Fibroblast of skin of left quadriceps (primary cell): ENCODE data around the gene FOXL2NB.

Experiments used
- DNase-seq, 2 experiments: peaks; one replicate each; pipeline ENCODE4 v3.0.0-alpha.2; 2013; ENCODE audit warnings: low read depth in 2 of 2

The FOXL2NB gene

GRCh38 chr3:138933068-138933668 is 13.8 kb upstream of the FOXL2NB start:
- DNase-seq: no peak

- DNase-seq: no peak
Observed at GRCh38 chr3:138933981-138934691, 12.9 kb upstream of the FOXL2NB start.

- no peak for DNase-seq
Observed at GRCh38 chr3:138935505-138935862, 11.5 kb upstream of the FOXL2NB start.

- DNase-seq: no peak
Observed at GRCh38 chr3:138935863-138936740, 10.9 kb upstream of the FOXL2NB start.

GRCh38 chr3:138936741-138937689 is 10.0 kb upstream of the FOXL2NB start:
- no peak for DNase-seq

GRCh38 chr3:138937690-138938055 is 9.3 kb upstream of the FOXL2NB start:
- no peak for DNase-seq

GRCh38 chr3:138938056-138938876 is 8.8 kb upstream of the FOXL2NB start:
- no peak for DNase-seq

- no peak for DNase-seq
Observed at GRCh38 chr3:138938877-138939560, 8.0 kb upstream of the FOXL2NB start.

GRCh38 chr3:138939561-138940241 is 7.3 kb upstream of the FOXL2NB start:
- no peak for DNase-seq

- DNase-seq: no peak
Observed at GRCh38 chr3:138940446-138940845, 6.6 kb upstream of the FOXL2NB start.

- no peak for DNase-seq
Observed at GRCh38 chr3:138941259-138941885, 5.6 kb upstream of the FOXL2NB start.

- no peak for DNase-seq
Observed at GRCh38 chr3:138942271-138942670, 4.7 kb upstream of the FOXL2NB start.

GRCh38 chr3:138942861-138943623 is 4.0 kb upstream of the FOXL2NB start:
- DNase-seq: no peak

- DNase-seq: no peak
Observed at GRCh38 chr3:138943724-138944653, 3.0 kb upstream of the FOXL2NB start.

GRCh38 chr3:138944654-138944928 is 2.4 kb upstream of the FOXL2NB start:
- no peak for DNase-seq

- DNase-seq: no peak
Observed at GRCh38 chr3:138944929-138945708, 1.9 kb upstream of the FOXL2NB start.
